Activated CD4-positive, alpha-beta T cell treated with anti-CD3 and anti-CD28 coated beads, Interleukin-2, amount 50 U/mL, for 24 hours (primary cell): Measurements from ENCODE around the gene PIP5K1A.
"Not testable (repeated sequence)": the region's sequence is repeated elsewhere in the genome, so short reads cannot be mapped to it uniquely, and the experiment has no call there.

Experiments used
- DNase-seq, 2 donors: peaks; one replicate each; pipeline ENCODE4 v3.0.0-alpha.2; 2020; ENCODE audit warnings: low read depth in 1 of 2, low spot score in 1 of 2

The PIP5K1A gene

GRCh38 chr1:151192047-151192446 lies 6.3 kb upstream of the PIP5K1A start:
- no peak for DNase-seq

- no peak for DNase-seq
These were observed 5.0 kb upstream of the PIP5K1A start for GRCh38 chr1:151193304-151193703.

- DNase-seq: no peak
These were observed 4.5 kb upstream of the PIP5K1A start for GRCh38 chr1:151193856-151194255.

- not testable (repeated sequence) for DNase-seq
These were observed 3.3 kb upstream of the PIP5K1A start for GRCh38 chr1:151194894-151195594.

- peak in 1 of 2 donors; percentile 49 for DNase-seq
These were observed 2.0 kb upstream of the PIP5K1A start for GRCh38 chr1:151196292-151196800.

- DNase-seq: no peak
These were observed 494 bp upstream of the PIP5K1A start for GRCh38 chr1:151197863-151198253.

- DNase-seq: no peak
These were observed 1.7 kb downstream of the PIP5K1A start for GRCh38 chr1:151199873-151200581.

GRCh38 chr1:151205381-151205965 lies 7.1 kb downstream of the PIP5K1A start:
- not testable (repeated sequence) for DNase-seq

GRCh38 chr1:151210830-151211229 lies 12.5 kb downstream of the PIP5K1A start:
- DNase-seq: no peak

- DNase-seq: no peak
These were observed 13.8 kb downstream of the PIP5K1A start for GRCh38 chr1:151211972-151212705.

GRCh38 chr1:151213560-151213959 lies 15.2 kb downstream of the PIP5K1A start:
- DNase-seq: no peak

GRCh38 chr1:151221616-151222015 lies 23.3 kb downstream of the PIP5K1A start:
- no peak for DNase-seq

- no peak for DNase-seq
These were observed 23.8 kb downstream of the PIP5K1A start for GRCh38 chr1:151222130-151222529.

- DNase-seq: no peak
These were observed 36.9 kb downstream of the PIP5K1A start for GRCh38 chr1:151235235-151235634.

- DNase-seq: no peak
These were observed 39.5 kb downstream of the PIP5K1A start for GRCh38 chr1:151237678-151238466.

GRCh38 chr1:151238467-151238739 lies 40.1 kb downstream of the PIP5K1A start:
- no peak for DNase-seq

GRCh38 chr1:151242442-151242841 lies 44.1 kb downstream of the PIP5K1A start:
- DNase-seq: no peak

- DNase-seq: no peak
These were observed 45.4 kb downstream of the PIP5K1A start for GRCh38 chr1:151243683-151244216.

GRCh38 chr1:151246786-151247185 lies 48.4 kb downstream of the PIP5K1A start:
- no peak for DNase-seq

- DNase-seq: peak; percentile 5 to 55
These were observed 53.5 kb downstream of the PIP5K1A start for GRCh38 chr1:151251656-151252470.
